HepG2 (cell line): ENCODE results near the gene CA11. TPM values are rescaled to one million over a fixed set of nuclear protein-coding genes. Genes with fewer than 3 reads are reported as not detected.

Experiments used
- CBX1 ChIP-seq: IDR thresholded peaks from one replicate; pipeline ENCODE4 v1.6.1; 2016; ENCODE audit warnings: antibody characterized with exemption, low read depth
- E2F1 ChIP-seq: sonication (generic); formaldehyde crosslinking; IDR thresholded peaks from 2 replicates; pipeline ENCODE4 v1.5.0; 2020; ENCODE audit warnings: missing genetic modification reagents
- ELF3 ChIP-seq: IDR thresholded peaks from 2 replicates; pipeline ENCODE4 v1.6.1; 2016; ENCODE audit warnings: missing genetic modification reagents, missing compliant biosample characterization
- ERF ChIP-seq: IDR thresholded peaks from 2 replicates; pipeline ENCODE4 v1.6.1; 2018; ENCODE audit warnings: missing biosample characterization, missing genetic modification reagents
- ETV5 ChIP-seq: IDR thresholded peaks from 2 replicates; pipeline ENCODE4 v1.6.1; 2018; ENCODE audit warnings: missing biosample characterization, missing genetic modification reagents, inconsistent platforms, borderline replicate concordance
- FOXK2 ChIP-seq: fragments of 450-650 bp; IDR thresholded peaks from 2 replicates; pipeline ENCODE4 v1.6.1; 2016
- GFI1 ChIP-seq: sonication (generic); formaldehyde crosslinking; IDR thresholded peaks from 2 replicates; pipeline ENCODE4 v1.5.0; 2020; ENCODE audit warnings: missing genetic modification reagents, mild to moderate bottlenecking, borderline replicate concordance
- HNRNPLL ChIP-seq: fragments of 200-400 bp; formaldehyde crosslinking; IDR thresholded peaks from 2 replicates; pipeline ENCODE4 v1.6.1; 2017; ENCODE audit warnings: mild to moderate bottlenecking, low read depth, low read length; ENCODE audit not compliant: poor library complexity, severe bottlenecking
- JUN ChIP-seq: sonication (generic); formaldehyde crosslinking; IDR thresholded peaks from 2 replicates; pipeline ENCODE4 v1.4.0; 2020; ENCODE audit warnings: mild to moderate bottlenecking, missing genetic modification reagents
- KDM4B ChIP-seq: sonication (generic); formaldehyde crosslinking; IDR thresholded peaks from 2 replicates; pipeline ENCODE4 v1.4.0; 2020; ENCODE audit warnings: missing genetic modification reagents
- POLR2G ChIP-seq: fragments of 200-400 bp; formaldehyde crosslinking; IDR thresholded peaks from 2 replicates; pipeline ENCODE4 v1.6.1; 2018; ENCODE audit warnings: mild to moderate bottlenecking, low read depth, low read length, moderate library complexity
- REL ChIP-seq: sonication (generic); formaldehyde crosslinking; conservative IDR thresholded peaks from 2 replicates; pipeline ENCODE4 v1.8.0; 2022; ENCODE audit warnings: mild to moderate bottlenecking, missing genetic modification reagents, moderate library complexity
- TAF1 ChIP-seq: sonication (generic); formaldehyde crosslinking; IDR thresholded peaks from 2 replicates; pipeline ENCODE4 v1.4.0; 2020; ENCODE audit warnings: missing genetic modification reagents
- TAF15 ChIP-seq: fragments of 200-400 bp; formaldehyde crosslinking; IDR thresholded peaks from one replicate; pipeline ENCODE4 v1.6.1; 2018; ENCODE audit warnings: mild to moderate bottlenecking, low read depth, low read length; ENCODE audit not compliant: poor library complexity, severe bottlenecking
- ZBTB7B ChIP-seq: sonication (generic); formaldehyde crosslinking; IDR thresholded peaks from 2 replicates; pipeline ENCODE4 v1.4.0; 2020; ENCODE audit warnings: missing genetic modification reagents
- ZFP41 ChIP-seq: sonication (generic); formaldehyde crosslinking; IDR thresholded peaks from 2 replicates; pipeline ENCODE4 v1.4.0; 2020; ENCODE audit warnings: mild to moderate bottlenecking, missing genetic modification reagents, borderline replicate concordance
- ZFY ChIP-seq: sonication (generic); formaldehyde crosslinking; IDR thresholded peaks from 2 replicates; pipeline ENCODE4 v1.4.0; 2020; ENCODE audit warnings: missing genetic modification reagents
- ZMYM2 ChIP-seq: sonication (generic); formaldehyde crosslinking; IDR thresholded peaks from 2 replicates; pipeline ENCODE4 v1.8.0; 2022; ENCODE audit warnings: mild to moderate bottlenecking, missing genetic modification reagents
- ZMYM3 ChIP-seq: sonication (generic); formaldehyde crosslinking; IDR thresholded peaks from 2 replicates; pipeline ENCODE4 v1.5.1; 2020; ENCODE audit warnings: mild to moderate bottlenecking, missing genetic modification reagents
- ZNF138 ChIP-seq: sonication (generic); formaldehyde crosslinking; IDR thresholded peaks from 2 replicates; pipeline ENCODE4 v1.5.0; 2020; ENCODE audit warnings: mild to moderate bottlenecking, low read depth, missing genetic modification reagents
- ZNF530 ChIP-seq: sonication (generic); formaldehyde crosslinking; IDR thresholded peaks from 2 replicates; pipeline ENCODE4 v1.5.0; 2020; ENCODE audit warnings: low read depth, mild to moderate bottlenecking, missing genetic modification reagents
- ZNF713 ChIP-seq: sonication (generic); formaldehyde crosslinking; IDR thresholded peaks from 2 replicates; pipeline ENCODE4 v1.4.0; 2020; ENCODE audit warnings: mild to moderate bottlenecking, missing genetic modification reagents
- ZNF720 ChIP-seq: sonication (generic); formaldehyde crosslinking; IDR thresholded peaks from 2 replicates; pipeline ENCODE4 v1.4.0; 2020; ENCODE audit warnings: missing genetic modification reagents
- ZSCAN22 ChIP-seq: sonication (generic); formaldehyde crosslinking; IDR thresholded peaks from 2 replicates; pipeline ENCODE4 v1.4.0; 2020; ENCODE audit warnings: mild to moderate bottlenecking, missing genetic modification reagents
- ZSCAN31 ChIP-seq: sonication (generic); formaldehyde crosslinking; IDR thresholded peaks from 2 replicates; pipeline ENCODE4 v1.5.0; 2020; ENCODE audit warnings: low read depth, mild to moderate bottlenecking, missing genetic modification reagents
- polyA plus RNA-seq, 8 experiments: library from polyadenylated mRNA; depleted of rRNA in 3 of 8; stranded (reverse) in 7 of 8; unstranded in 1 of 8; fragments of >200 nt; fragmentation: Illumina TruSeq in 4 of 8; extraction: Trizol in 4 of 8; gene quantifications; 2 replicates each; pipeline versions ENCODE4 v1.2.1 to v1.2.3, GENCODE V29; 2011 to 2016; ENCODE audit warnings: low read depth in 4 of 8, missing spikeins in 1 of 8, mixed read lengths in 1 of 8; ENCODE audit not compliant: insufficient read depth in 1 of 8
- total RNA-seq, 5 experiments: library from RNA; depleted of rRNA; stranded (reverse); fragments of >200 nt; fragmentation: Illumina TruSeq; extraction: Trizol; gene quantifications; 2 replicates each; pipeline ENCODE4 v1.2.3, GENCODE V29; 2016; ENCODE audit warnings: low read depth in 1 of 5
- TF ChIP-seq, protein P1 (sequence below): sonication (generic); formaldehyde crosslinking; IDR thresholded peaks from 2 replicates; pipeline ENCODE4 v1.4.0; 2020; ENCODE audit warnings: missing genetic modification reagents
- TF ChIP-seq, protein P2 (sequence below): sonication (generic); formaldehyde crosslinking; conservative IDR thresholded peaks from 2 replicates; pipeline ENCODE4 v1.8.0; 2022; ENCODE audit warnings: mild to moderate bottlenecking, moderate library complexity, missing genetic modification reagents

Gene CA11
- total and polyA plus RNA-seq, 2 of the 13 experiments (the other 11 are each of a cell fraction or from before 2014, with no cell fraction given): 0.41 to 0.58 TPM

DNA sequence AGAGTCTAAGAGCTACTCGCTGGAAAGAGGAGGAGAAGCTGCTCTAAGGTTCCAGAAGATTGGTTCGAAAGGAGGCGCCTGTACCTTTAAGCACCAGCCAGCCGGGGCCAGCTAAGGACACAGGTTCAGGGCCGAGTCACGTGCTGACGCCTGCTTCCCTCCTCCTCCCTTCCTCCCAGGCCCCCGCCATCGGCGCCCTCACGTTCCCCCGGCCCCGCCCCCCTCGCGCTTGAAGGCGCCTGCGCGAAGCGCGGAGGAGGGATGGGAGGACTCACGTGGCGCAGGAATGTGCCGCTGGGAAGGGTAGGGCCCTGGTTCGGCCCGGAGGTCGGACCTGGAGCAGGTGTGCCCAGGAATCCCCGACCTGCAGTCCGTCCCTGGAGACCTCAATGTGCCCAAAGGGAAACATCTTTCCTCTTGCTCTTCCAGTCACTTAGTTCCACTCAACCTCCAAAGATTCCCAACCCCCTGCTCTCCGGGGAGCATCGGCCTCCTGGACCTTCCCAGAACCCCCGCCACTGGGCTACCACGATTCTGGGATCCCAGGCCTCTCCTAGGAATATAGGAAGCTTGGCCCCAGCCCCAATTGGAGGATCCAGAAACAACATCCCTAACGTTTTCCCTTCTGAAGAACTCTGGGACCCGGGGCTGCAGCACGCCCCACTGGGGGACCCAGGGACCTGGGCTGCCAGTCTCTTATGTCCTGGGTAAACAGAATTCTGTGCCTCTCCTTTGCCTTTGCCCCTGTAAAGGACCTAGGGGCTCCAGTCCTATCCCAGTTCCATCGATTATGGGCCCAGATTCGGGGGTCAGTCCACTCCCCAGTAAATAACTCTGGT, 11.3 kb downstream of the CA11 start (continued):
- TF ChIP-seq, protein P1, sequence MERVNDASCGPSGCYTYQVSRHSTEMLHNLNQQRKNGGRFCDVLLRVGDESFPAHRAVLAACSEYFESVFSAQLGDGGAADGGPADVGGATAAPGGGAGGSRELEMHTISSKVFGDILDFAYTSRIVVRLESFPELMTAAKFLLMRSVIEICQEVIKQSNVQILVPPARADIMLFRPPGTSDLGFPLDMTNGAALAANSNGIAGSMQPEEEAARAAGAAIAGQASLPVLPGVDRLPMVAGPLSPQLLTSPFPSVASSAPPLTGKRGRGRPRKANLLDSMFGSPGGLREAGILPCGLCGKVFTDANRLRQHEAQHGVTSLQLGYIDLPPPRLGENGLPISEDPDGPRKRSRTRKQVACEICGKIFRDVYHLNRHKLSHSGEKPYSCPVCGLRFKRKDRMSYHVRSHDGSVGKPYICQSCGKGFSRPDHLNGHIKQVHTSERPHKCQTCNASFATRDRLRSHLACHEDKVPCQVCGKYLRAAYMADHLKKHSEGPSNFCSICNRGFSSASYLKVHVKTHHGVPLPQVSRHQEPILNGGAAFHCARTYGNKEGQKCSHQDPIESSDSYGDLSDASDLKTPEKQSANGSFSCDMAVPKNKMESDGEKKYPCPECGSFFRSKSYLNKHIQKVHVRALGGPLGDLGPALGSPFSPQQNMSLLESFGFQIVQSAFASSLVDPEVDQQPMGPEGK (CRISPR knock-in tag): peak; percentile 83
- TF ChIP-seq CBX1 (peak; percentile 88), ETV5 (CRISPR knock-in tag) (peak; percentile 50; the same call in 1 of the 2 replicates), ZNF713 (CRISPR knock-in tag) (no peak), FOXK2 (no peak), HNRNPLL (peak; percentile 60), JUN (0 out of 2 replicates have a peak, but pooled peaks have one; percentile 46), TAF15 (no peak), POLR2G (peak; percentile 78), ZNF138 (CRISPR knock-in tag) (no peak), ZNF530 (CRISPR knock-in tag) (no peak), ZSCAN31 (CRISPR knock-in tag) (peak; percentile 40; the same call in 1 of the 2 replicates), ZNF720 (CRISPR knock-in tag) (no peak), ELF3 (peak; percentile 58), ZBTB7B (CRISPR knock-in tag) (peak; percentile 52), ZSCAN22 (CRISPR knock-in tag) (peak; percentile 65; the same call in 1 of the 2 replicates), ZMYM3 (CRISPR knock-in tag) (peak; percentile 66; the same call in 1 of the 2 replicates), E2F1 (CRISPR knock-in tag) (no peak), TAF1 (peak; percentile 57; the same call in 1 of the 2 replicates), ERF (peak; percentile 88), REL (CRISPR knock-in tag) (no peak), ZFP41 (CRISPR knock-in tag) (no peak), GFI1 (CRISPR knock-in tag) (peak; percentile 54; the same call in 1 of the 2 replicates), KDM4B (0 out of 2 replicates have a peak, but pooled peaks have one; percentile 34), ZMYM2 (CRISPR knock-in tag) (peak; percentile 68; the same call in 1 of the 2 replicates), ZFY (CRISPR knock-in tag) (peak; percentile 82)
- TF ChIP-seq, protein P2, sequence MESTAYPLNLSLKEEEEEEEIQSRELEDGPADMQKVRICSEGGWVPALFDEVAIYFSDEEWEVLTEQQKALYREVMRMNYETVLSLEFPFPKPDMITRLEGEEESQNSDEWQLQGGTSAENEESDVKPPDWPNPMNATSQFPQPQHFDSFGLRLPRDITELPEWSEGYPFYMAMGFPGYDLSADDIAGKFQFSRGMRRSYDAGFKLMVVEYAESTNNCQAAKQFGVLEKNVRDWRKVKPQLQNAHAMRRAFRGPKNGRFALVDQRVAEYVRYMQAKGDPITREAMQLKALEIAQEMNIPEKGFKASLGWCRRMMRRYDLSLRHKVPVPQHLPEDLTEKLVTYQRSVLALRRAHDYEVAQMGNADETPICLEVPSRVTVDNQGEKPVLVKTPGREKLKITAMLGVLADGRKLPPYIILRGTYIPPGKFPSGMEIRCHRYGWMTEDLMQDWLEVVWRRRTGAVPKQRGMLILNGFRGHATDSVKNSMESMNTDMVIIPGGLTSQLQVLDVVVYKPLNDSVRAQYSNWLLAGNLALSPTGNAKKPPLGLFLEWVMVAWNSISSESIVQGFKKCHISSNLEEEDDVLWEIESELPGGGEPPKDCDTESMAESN: peak; percentile 63; the same call in 1 of the 2 replicates
